GM23338 (cell line): ENCODE data around the gene NGFR. TPM values are rescaled to one million over a fixed set of nuclear protein-coding genes. Genes with fewer than 3 reads are reported as not detected.
A peak's percentile ranks its signal among the peaks of the same experiment; 100 is the strongest.

Experiments
- ATAC-seq: fragments of 200-7000 bp; cut with Tn5 transposase; 3 replicates; pipeline ENCODE4 v1.9.1; 2020
- DNase-seq: peaks from one replicate; pipeline ENCODE4 v3.0.0-alpha.2; 2015; ENCODE audit warnings: low spot score
- H2AFZ ChIP-seq: fragments of 200-600 bp; sonication (generic); 2 replicates; pipeline ENCODE4 v1.8.0; 2016; ENCODE audit warnings: antibody characterized with exemption, mild to moderate bottlenecking, moderate library complexity
- H3F3A ChIP-seq: fragments of 200-600 bp; sonication (generic); replicated peaks from 2 replicates; pipeline ENCODE4 v1.8.0; 2017; ENCODE audit warnings: antibody characterized with exemption, mixed run types, low read depth
- H3K27ac ChIP-seq: fragments of 200-600 bp; sonication (generic); 2 replicates; pipeline ENCODE4 v1.6.1; 2016; ENCODE audit warnings: low read depth
- H3K27me3 ChIP-seq: fragments of 200-600 bp; sonication (generic); 2 replicates; pipeline ENCODE4 v1.8.0; 2016; ENCODE audit warnings: mild to moderate bottlenecking, mixed run types, moderate library complexity; ENCODE audit not compliant: insufficient read depth
- H3K36me3 ChIP-seq: fragments of 200-600 bp; sonication (generic); 2 replicates; pipeline ENCODE4 v1.8.0; 2016; ENCODE audit warnings: mild to moderate bottlenecking; ENCODE audit not compliant: insufficient read depth
- H3K4me1 ChIP-seq: fragments of 200-600 bp; sonication (generic); 2 replicates; pipeline ENCODE4 v1.8.0; 2016; ENCODE audit warnings: mild to moderate bottlenecking, moderate library complexity; ENCODE audit not compliant: insufficient read depth
- H3K4me2 ChIP-seq: fragments of 200-600 bp; sonication (generic); 2 replicates; pipeline ENCODE4 v1.7.1; 2017; ENCODE audit warnings: mixed run types
- H3K4me3 ChIP-seq: fragments of 200-600 bp; sonication (generic); 2 replicates; pipeline ENCODE4 v1.6.1; 2016; ENCODE audit warnings: mixed run types
- H3K79me2 ChIP-seq: fragments of 200-600 bp; sonication (generic); replicated peaks from 2 replicates; pipeline ENCODE4 v1.8.0; 2017; ENCODE audit warnings: mild to moderate bottlenecking; ENCODE audit not compliant: insufficient read depth
- H3K9me2 ChIP-seq: fragments of 200-600 bp; sonication (generic); 2 replicates; pipeline ENCODE4 v1.8.0; 2017; ENCODE audit not compliant: insufficient read depth
- H4K20me1 ChIP-seq: fragments of 200-600 bp; sonication (generic); replicated peaks from 2 replicates; pipeline ENCODE4 v1.8.0; 2017; ENCODE audit warnings: mild to moderate bottlenecking; ENCODE audit not compliant: insufficient read depth
- H3K27ac Mint-ChIP-seq: 2 replicates; pipeline ENCODE4 v1.8.0; 2020; ENCODE audit warnings: inconsistent platforms, mild to moderate bottlenecking, moderate library complexity, mixed read lengths
- H3K27me3 Mint-ChIP-seq: 3 replicates; pipeline ENCODE4 v1.8.0; 2022; ENCODE audit warnings: low read depth, mild to moderate bottlenecking, moderate library complexity, mixed read lengths, inconsistent platforms; ENCODE audit not compliant: insufficient read depth, poor library complexity
- H3K36me3 Mint-ChIP-seq: 3 replicates; pipeline ENCODE4 v1.8.0; 2021; ENCODE audit warnings: low read depth, mild to moderate bottlenecking, inconsistent platforms, moderate library complexity, mixed read lengths
- H3K4me1 Mint-ChIP-seq: 3 replicates; pipeline ENCODE4 v1.8.0; 2020; ENCODE audit warnings: mild to moderate bottlenecking, inconsistent platforms, mixed read lengths
- H3K4me3 Mint-ChIP-seq: 3 replicates; pipeline ENCODE4 v1.8.0; 2021; ENCODE audit warnings: moderate library complexity, mild to moderate bottlenecking, inconsistent platforms, mixed read lengths
- H3K9me3 Mint-ChIP-seq: 3 replicates; pipeline ENCODE4 v1.8.0; 2020; ENCODE audit warnings: moderate library complexity, mild to moderate bottlenecking, inconsistent platforms, mixed read lengths
- ETS1 ChIP-seq: IDR thresholded peaks from 2 replicates; pipeline ENCODE4 v1.6.1; 2016; ENCODE audit warnings: antibody characterized with exemption
- EZH2 ChIP-seq: fragments of 200-600 bp; sonication (generic); IDR thresholded peaks from one replicate; pipeline ENCODE4 v1.8.0; 2017; ENCODE audit warnings: antibody characterized with exemption, mild to moderate bottlenecking, low read depth; ENCODE audit not compliant: unreplicated experiment
- EZH2phosphoT487 ChIP-seq: fragments of 200-600 bp; sonication (generic); IDR thresholded peaks from one replicate; pipeline ENCODE4 v1.8.1; 2018; ENCODE audit warnings: antibody characterized with exemption; ENCODE audit not compliant: unreplicated experiment
- NANOG ChIP-seq: IDR thresholded peaks from 2 replicates; pipeline ENCODE4 v1.6.1; 2016; ENCODE audit warnings: antibody characterized with exemption, borderline replicate concordance
- POLR2AphosphoS5 ChIP-seq: IDR thresholded peaks from 2 replicates; pipeline ENCODE4 v1.6.1; 2016; ENCODE audit warnings: antibody characterized with exemption, low read depth
- STAT1 ChIP-seq: IDR thresholded peaks from one replicate; pipeline ENCODE4 v1.6.1; 2016; ENCODE audit warnings: antibody characterized with exemption; ENCODE audit not compliant: unreplicated experiment
- ZNF331 ChIP-seq: fragments of 250-450 bp; sonication (Bioruptor Pico); IDR thresholded peaks from 2 replicates; pipeline ENCODE4 v1.5.0; 2020; ENCODE audit warnings: low read depth, mild to moderate bottlenecking, moderate library complexity
- ZNF462 ChIP-seq: fragments of 250-450 bp; sonication (Bioruptor Pico); IDR thresholded peaks from 2 replicates; pipeline ENCODE4 v1.5.0; 2020; ENCODE audit warnings: mild to moderate bottlenecking, moderate library complexity
- polyA plus RNA-seq: library from polyadenylated mRNA; unstranded; fragments of >200 nt; fragmentation: Nextera tagmentation; extraction: Ambion mirVana; gene quantifications from 2 replicates; pipeline ENCODE4 v1.2.1, GENCODE V29; 2016
- total RNA-seq: library from RNA; depleted of rRNA; stranded (reverse); fragments of >200 nt; shearing (Covaris generic); gene quantifications from 2 replicates; pipeline ENCODE4 v1.2.3, GENCODE V29; 2014

NGFR gene
- total and polyA plus RNA-seq, 2 experiments from 2014 or later, result 2.8 to 6.9 TPM

- no peak overlapping the region for H3K27ac ChIP-seq
- DNase-seq, result peak; percentile 88
- peak overlapping the region; percentile 71 for H3K4me3 ChIP-seq
- no peaks in the 10 kb centered on the region; the same call in 1 of the 2 replicates for H4K20me1 ChIP-seq
- Mint-ChIP-seq H3K27ac (no peak overlapping the region), H3K4me1 (peaks cover 32% of the 10 kb centered on the region), H3K4me3 (peak overlapping the region; percentile 71), H3K27me3 (peaks cover 39% of the 10 kb centered on the region), H3K9me3 (no peaks in the 10 kb centered on the region; the same call in 1 of the 3 replicates), H3K36me3 (no peaks in the 10 kb centered on the region; the same call in 2 of the 3 replicates)
- no peaks in the 10 kb centered on the region for H3K36me3 ChIP-seq
- 0 out of 2 replicates have a peak, but pooled peaks cover 3% of the 10 kb centered on the region for H3F3A ChIP-seq
- peak overlapping the region; percentile 95 for H3K4me2 ChIP-seq
- no peaks in the 10 kb centered on the region for H3K9me2 ChIP-seq
- TF ChIP-seq STAT1 (no peak), EZH2phosphoT487 (no peak), ETS1 (no peak), ZNF462 (CRISPR knock-in tag) (no peak), POLR2AphosphoS5 (no peak), EZH2 (no peak), ZNF331 (CRISPR knock-in tag) (no peak), NANOG (no peak)
- no peaks in the 10 kb centered on the region for H3K79me2 ChIP-seq
- peaks cover 42% of the 10 kb centered on the region for H3K27me3 ChIP-seq
- peak overlapping the region; percentile 99 for H2AFZ ChIP-seq
- peaks cover 13% of the 10 kb centered on the region for H3K4me1 ChIP-seq
- ATAC-seq, result peak; percentile 87
Measured at GRCh38 chr17:49469831-49470810, 25.0 kb upstream of the NGFR start.
